HG03354 (cell line): ENCODE results near the gene LONRF3.
"Not testable (repeated sequence)": the region's sequence is repeated elsewhere in the genome, so short reads cannot be mapped to it uniquely, and the experiment has no call there.

ENCODE experiments used
- ATAC-seq: cut with Tn5 transposase; IDR thresholded peaks from one replicate; pipeline ENCODE4 v1.9.1; 2021; ENCODE audit warnings: mild to moderate bottlenecking; ENCODE audit not compliant: unreplicated experiment, poor library complexity, severe bottlenecking

LONRF3 gene

GRCh38 chrX:118978451-118978850 is 4.0 kb downstream of the LONRF3 start:
- ATAC-seq, result no peak

GRCh38 chrX:118980761-118981160 is 6.3 kb downstream of the LONRF3 start:
- no peak for ATAC-seq

- ATAC-seq, result no peak
Observed at GRCh38 chrX:118983513-118983912, 9.1 kb downstream of the LONRF3 start.

- no peak for ATAC-seq
Observed at GRCh38 chrX:118988911-118989310, 14.5 kb downstream of the LONRF3 start.

- ATAC-seq, result no peak
Observed at GRCh38 chrX:118989886-118990285, 15.5 kb downstream of the LONRF3 start.

- ATAC-seq, result no peak
Observed at GRCh38 chrX:118990512-118991227, 16.3 kb downstream of the LONRF3 start.

GRCh38 chrX:118992441-118993121 is 18.2 kb downstream of the LONRF3 start:
- not testable (repeated sequence) for ATAC-seq

GRCh38 chrX:119003462-119003861 is 29.0 kb downstream of the LONRF3 start:
- no peak for ATAC-seq

GRCh38 chrX:119004920-119005524 is 30.6 kb downstream of the LONRF3 start:
- ATAC-seq, result peak; percentile 93

- no peak for ATAC-seq
Observed at GRCh38 chrX:119007189-119007770, 32.9 kb downstream of the LONRF3 start.

GRCh38 chrX:119008110-119008744 is 33.8 kb downstream of the LONRF3 start:
- peak; percentile 75 for ATAC-seq

GRCh38 chrX:119009071-119009470 is 34.7 kb downstream of the LONRF3 start:
- no peak for ATAC-seq

- no peak for ATAC-seq
Observed at GRCh38 chrX:119010491-119010890, 36.1 kb downstream of the LONRF3 start.

GRCh38 chrX:119013164-119013563 is 38.7 kb downstream of the LONRF3 start:
- ATAC-seq, result no peak

GRCh38 chrX:119015407-119016237 is 41.2 kb downstream of the LONRF3 start:
- peak; percentile 95 for ATAC-seq

GRCh38 chrX:119017077-119017476 is 42.7 kb downstream of the LONRF3 start:
- no peak for ATAC-seq

- no peak for ATAC-seq
Observed at GRCh38 chrX:119025900-119026299, 51.5 kb downstream of the LONRF3 start.

GRCh38 chrX:119026344-119026743 is 51.9 kb downstream of the LONRF3 start:
- ATAC-seq, result not testable (repeated sequence)
